H9 (cell line): ENCODE data around the gene SLC30A1. TPM values are rescaled to one million over a fixed set of nuclear protein-coding genes. Genes with fewer than 3 reads are reported as not detected.

Experiments used
- DNase-seq: peaks from one replicate; pipeline ENCODE4 v3.0.0-alpha.2; 2017
- H2AFZ ChIP-seq: one replicate; pipeline ENCODE4 v1.6.1; 2013; ENCODE audit warnings: mild to moderate bottlenecking, low read length, control low read depth, moderate library complexity
- H2AK5ac ChIP-seq: 2 replicates; pipeline ENCODE4 v1.6.1; 2013; ENCODE audit warnings: low read length, control low read depth, mixed read lengths; ENCODE audit not compliant: insufficient read length
- H2BK120ac ChIP-seq: one replicate; pipeline ENCODE4 v1.6.1; 2013; ENCODE audit warnings: low read depth, mild to moderate bottlenecking, low read length, control low read depth, inconsistent platforms; ENCODE audit not compliant: poor library complexity, severe bottlenecking
- H2BK12ac ChIP-seq: 2 replicates; pipeline ENCODE4 v1.6.1; 2013; ENCODE audit warnings: low read length, control low read depth, mixed read lengths, low read depth; ENCODE audit not compliant: insufficient read length
- H2BK15ac ChIP-seq: 2 replicates; pipeline ENCODE4 v1.6.1; 2013; ENCODE audit warnings: low read depth, low read length, control low read depth
- H2BK20ac ChIP-seq: one replicate; pipeline ENCODE4 v1.6.1; 2013; ENCODE audit warnings: low read depth, mild to moderate bottlenecking, low read length, control low read depth, inconsistent platforms; ENCODE audit not compliant: poor library complexity, severe bottlenecking
- H2BK5ac ChIP-seq: 2 replicates; pipeline ENCODE4 v1.6.1; 2013; ENCODE audit warnings: low read length, control low read depth, mixed read lengths; ENCODE audit not compliant: insufficient read length
- H3K14ac ChIP-seq: 2 replicates; pipeline ENCODE4 v1.6.1; 2013; ENCODE audit warnings: low read length, control low read depth; ENCODE audit not compliant: insufficient read depth
- H3K18ac ChIP-seq: 2 replicates; pipeline ENCODE4 v1.6.1; 2013; ENCODE audit warnings: low read depth, mild to moderate bottlenecking, mixed read lengths, low read length, control low read depth; ENCODE audit not compliant: insufficient read length
- H3K23ac ChIP-seq: 2 replicates; pipeline ENCODE4 v1.6.1; 2013; ENCODE audit warnings: low read length, control low read depth, mixed read lengths, low read depth; ENCODE audit not compliant: insufficient read length
- H3K23me2 ChIP-seq: 2 replicates; pipeline ENCODE4 v1.6.1; 2013; ENCODE audit warnings: low read depth, mild to moderate bottlenecking, mixed read lengths, low read length, control low read depth; ENCODE audit not compliant: insufficient read length, poor library complexity, severe bottlenecking
- H3K27ac ChIP-seq: 2 replicates; pipeline ENCODE4 v1.5.1; 2013; ENCODE audit warnings: low read length, control low read depth, mixed read lengths, low read depth; ENCODE audit not compliant: insufficient read length
- H3K27me3 ChIP-seq: 2 replicates; pipeline ENCODE4 v1.6.1; 2013; ENCODE audit warnings: low read length, control low read depth, inconsistent platforms; ENCODE audit not compliant: insufficient read depth
- H3K4ac ChIP-seq: 2 replicates; pipeline ENCODE4 v1.6.1; 2013; ENCODE audit warnings: low read depth, mild to moderate bottlenecking, control low read depth, inconsistent platforms, low read length, moderate library complexity
- H3K4me1 ChIP-seq: 2 replicates; pipeline ENCODE4 v1.6.1; 2013; ENCODE audit warnings: low read length, control low read depth, inconsistent platforms; ENCODE audit not compliant: insufficient read depth
- H3K4me2 ChIP-seq: 2 replicates; pipeline ENCODE4 v1.6.1; 2013; ENCODE audit warnings: low read length, control low read depth, mixed read lengths; ENCODE audit not compliant: insufficient read length, insufficient read depth
- H3K56ac ChIP-seq: 2 replicates; pipeline ENCODE4 v1.6.1; 2013; ENCODE audit warnings: low read depth, mild to moderate bottlenecking, mixed read lengths, low read length, control low read depth; ENCODE audit not compliant: insufficient read length
- H3K79me1 ChIP-seq: 2 replicates; pipeline ENCODE4 v1.6.1; 2013; ENCODE audit warnings: low read depth, mild to moderate bottlenecking, moderate library complexity, low read length, control low read depth, inconsistent platforms; ENCODE audit not compliant: insufficient read depth, poor library complexity, severe bottlenecking
- H3K79me2 ChIP-seq: 2 replicates; pipeline ENCODE4 v1.6.1; 2013; ENCODE audit warnings: low read length, control low read depth, inconsistent platforms; ENCODE audit not compliant: insufficient read depth
- H3K9ac ChIP-seq: 2 replicates; pipeline ENCODE4 v1.6.1; 2013; ENCODE audit warnings: low read length, control low read depth, mixed read lengths; ENCODE audit not compliant: insufficient read length; ENCODE audit errors: extremely low read depth
- H3K9me3 ChIP-seq: one replicate; pipeline ENCODE4 v1.6.1; 2013; ENCODE audit warnings: low read depth, low read length, inconsistent platforms; ENCODE audit not compliant: control insufficient read depth
- H3T11ph ChIP-seq: one replicate; pipeline ENCODE4 v1.6.1; 2013; ENCODE audit warnings: mild to moderate bottlenecking, low read length, control low read depth, inconsistent platforms
- H4K20me1 ChIP-seq: one replicate; pipeline ENCODE4 v1.6.1; 2013; ENCODE audit not compliant: control insufficient read depth, insufficient read length, insufficient read depth
- H4K5ac ChIP-seq: 2 replicates; pipeline ENCODE4 v1.6.1; 2013; ENCODE audit warnings: low read depth, mild to moderate bottlenecking, mixed read lengths, low read length, control low read depth; ENCODE audit not compliant: insufficient read length
- H4K8ac ChIP-seq: replicated peaks from 2 replicates; pipeline ENCODE4 v1.6.1; 2013; ENCODE audit warnings: low read length, control low read depth, mixed read lengths, low read depth; ENCODE audit not compliant: insufficient read length
- H4K91ac ChIP-seq: 2 replicates; pipeline ENCODE4 v1.6.1; 2013; ENCODE audit warnings: low read depth, mild to moderate bottlenecking, moderate library complexity, mixed read lengths, low read length, control low read depth; ENCODE audit not compliant: insufficient read length
- H3K27ac Mint-ChIP-seq, 3 experiments: 2 replicates in 2 of 3; 3 replicates in 1 of 3; pipeline ENCODE4 v1.8.0; 2020 to 2021; ENCODE audit warnings: mixed read lengths in 3 of 3, mild to moderate bottlenecking in 1 of 3, moderate library complexity in 1 of 3
- H3K27me3 Mint-ChIP-seq: 2 replicates; pipeline ENCODE4 v1.8.0; 2021; ENCODE audit warnings: low read depth, mild to moderate bottlenecking, moderate library complexity, mixed read lengths
- H3K36me3 Mint-ChIP-seq, 3 experiments: 2 replicates in 2 of 3; 3 replicates in 1 of 3; pipeline ENCODE4 v1.8.0; 2020 to 2021; ENCODE audit warnings: low read depth in 3 of 3, mixed read lengths in 3 of 3; ENCODE audit not compliant: insufficient read depth in 1 of 3
- H3K4me1 Mint-ChIP-seq, 2 experiments: 2 replicates each; pipeline ENCODE4 v1.8.0; 2020; ENCODE audit warnings: mixed read lengths in 2 of 2
- H3K4me3 Mint-ChIP-seq, 2 experiments: 2 replicates in 1 of 2; 3 replicates in 1 of 2; pipeline ENCODE4 v1.8.0; 2020 to 2021; ENCODE audit warnings: mild to moderate bottlenecking in 2 of 2, mixed read lengths in 2 of 2, moderate library complexity in 1 of 2
- H3K9me3 Mint-ChIP-seq, 2 experiments: 2 replicates in 1 of 2; 3 replicates in 1 of 2; pipeline ENCODE4 v1.8.0; 2020; ENCODE audit warnings: mild to moderate bottlenecking in 2 of 2, mixed read lengths in 2 of 2, moderate library complexity in 1 of 2
- WGBS: extraction: QIAGEN DNeasy Blood & Tissue Kit; methylation state at CpG from one replicate; pipeline ENCODE4 v1.1.7; 2013; ENCODE audit warnings: missing lambda C conversion rate, low lambda C conversion rate, mixed read lengths; ENCODE audit not compliant: insufficient read length; ENCODE audit errors: extremely low coverage; 5-methylcytosine and 5-hydroxymethylcytosine counted together
- total RNA-seq: library from RNA; stranded (reverse); gene quantifications from 2 replicates; pipeline ENCODE4 v1.2.1, GENCODE V29; 2021
- TF ChIP-seq, protein P1 (sequence below): fragments of 200-600 bp; sonication (generic); conservative IDR thresholded peaks from 3 replicates; pipeline ENCODE4 v1.8.0; 2021; ENCODE audit warnings: antibody characterized with exemption, mild to moderate bottlenecking

SLC30A1 gene
- total RNA-seq, 1 experiment from 2014 or later: 17.1 TPM

DNA sequence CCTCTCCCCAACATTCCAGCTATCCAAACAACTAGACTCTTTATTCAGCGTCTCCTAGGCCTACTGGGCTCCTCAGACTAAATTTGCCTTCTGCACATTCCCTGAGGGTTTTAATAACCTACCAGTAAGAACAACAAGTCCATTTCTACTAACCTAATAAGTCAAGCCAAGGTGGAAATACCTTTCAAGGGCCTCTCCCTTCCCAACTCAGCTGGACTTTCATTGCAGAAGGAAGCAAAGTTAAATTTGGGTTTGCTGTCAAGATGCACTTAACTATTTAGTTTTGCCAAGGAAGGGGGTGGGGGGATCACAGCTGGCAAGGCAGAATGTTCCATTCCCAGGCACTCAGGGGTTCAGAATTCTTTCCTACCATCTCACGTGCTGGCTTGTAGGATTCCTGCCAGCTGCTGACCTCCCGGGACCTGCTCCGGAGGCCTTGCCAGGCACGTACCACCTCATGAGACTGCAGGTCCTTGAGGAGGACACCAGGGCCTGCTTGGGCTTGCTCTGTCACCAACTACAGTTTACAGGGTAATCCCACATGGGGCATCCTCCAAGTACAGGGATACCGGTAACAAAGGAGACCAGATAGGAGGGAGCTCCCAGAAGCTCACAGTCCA is 29.8 kb downstream of the SLC30A1 start:
- Histone ChIP-seq H2AFZ (no peak overlapping the region), H3K23ac (no peak overlapping the region), H2BK15ac (no peak overlapping the region), H3K4ac (no peak overlapping the region), H3K56ac (no peak overlapping the region), H3K4me1 (no peaks in the 10 kb centered on the region), H3K9me3 (no peaks in the 10 kb centered on the region), H3K18ac (no peak overlapping the region), H2BK120ac (no peak overlapping the region), H3K4me2 (no peak overlapping the region), H4K20me1 (no peaks in the 10 kb centered on the region), H3K79me2 (no peaks in the 10 kb centered on the region), H2BK20ac (no peak overlapping the region), H3T11ph (no peak overlapping the region), H3K23me2 (no peaks in the 10 kb centered on the region), H3K14ac (no peak overlapping the region), H3K9ac (no peak overlapping the region), H4K8ac (no peak overlapping the region), H3K79me1 (no peaks in the 10 kb centered on the region), H3K27me3 (no peaks in the 10 kb centered on the region), H2BK5ac (no peak overlapping the region), H4K91ac (no peak overlapping the region), H2AK5ac (no peak overlapping the region), H2BK12ac (no peak overlapping the region), H3K27ac (no peak overlapping the region), H4K5ac (no peak overlapping the region)
- TF ChIP-seq, protein P1, sequence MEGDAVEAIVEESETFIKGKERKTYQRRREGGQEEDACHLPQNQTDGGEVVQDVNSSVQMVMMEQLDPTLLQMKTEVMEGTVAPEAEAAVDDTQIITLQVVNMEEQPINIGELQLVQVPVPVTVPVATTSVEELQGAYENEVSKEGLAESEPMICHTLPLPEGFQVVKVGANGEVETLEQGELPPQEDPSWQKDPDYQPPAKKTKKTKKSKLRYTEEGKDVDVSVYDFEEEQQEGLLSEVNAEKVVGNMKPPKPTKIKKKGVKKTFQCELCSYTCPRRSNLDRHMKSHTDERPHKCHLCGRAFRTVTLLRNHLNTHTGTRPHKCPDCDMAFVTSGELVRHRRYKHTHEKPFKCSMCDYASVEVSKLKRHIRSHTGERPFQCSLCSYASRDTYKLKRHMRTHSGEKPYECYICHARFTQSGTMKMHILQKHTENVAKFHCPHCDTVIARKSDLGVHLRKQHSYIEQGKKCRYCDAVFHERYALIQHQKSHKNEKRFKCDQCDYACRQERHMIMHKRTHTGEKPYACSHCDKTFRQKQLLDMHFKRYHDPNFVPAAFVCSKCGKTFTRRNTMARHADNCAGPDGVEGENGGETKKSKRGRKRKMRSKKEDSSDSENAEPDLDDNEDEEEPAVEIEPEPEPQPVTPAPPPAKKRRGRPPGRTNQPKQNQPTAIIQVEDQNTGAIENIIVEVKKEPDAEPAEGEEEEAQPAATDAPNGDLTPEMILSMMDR: no peak
- Mint-ChIP-seq H3K9me3 (no peaks in the 10 kb centered on the region), H3K27ac (no peak overlapping the region), H3K4me1 (no peaks in the 10 kb centered on the region; a peak in 1 of 4 replicates), H3K4me3 (no peak overlapping the region; a peak in 1 of 5 replicates), H3K27me3 (peaks cover 6% of the 10 kb centered on the region), H3K36me3 (no peaks in the 10 kb centered on the region)
- no CpG with 5 or more reads among the region's 6 CpGs for WGBS
- peak; percentile 27 for DNase-seq
